HG03139 (cell line): ENCODE data around the gene ENC1.

Source experiments
- ATAC-seq: cut with Tn5 transposase; IDR thresholded peaks from one replicate; pipeline ENCODE4 v1.9.1; 2021; ENCODE audit not compliant: unreplicated experiment

The ENC1 gene

GRCh38 chr5:74657165-74657564 lies 16.6 kb upstream of the ENC1 start:
- no peak for ATAC-seq

- no peak for ATAC-seq
Measured at GRCh38 chr5:74655716-74656115, 15.2 kb upstream of the ENC1 start.

- no peak for ATAC-seq
Measured at GRCh38 chr5:74655206-74655605, 14.7 kb upstream of the ENC1 start.

- no peak for ATAC-seq
Measured at GRCh38 chr5:74653991-74654390, 13.5 kb upstream of the ENC1 start.

- no peak for ATAC-seq
Measured at GRCh38 chr5:74652576-74652975, 12.0 kb upstream of the ENC1 start.

- ATAC-seq = no peak
Measured at GRCh38 chr5:74651710-74652109, 11.2 kb upstream of the ENC1 start.

- no peak for ATAC-seq
Measured at GRCh38 chr5:74649421-74649973, 9.0 kb upstream of the ENC1 start.

- ATAC-seq = peak; percentile 48
Measured at GRCh38 chr5:74648835-74649293, 8.3 kb upstream of the ENC1 start.

- no peak for ATAC-seq
Measured at GRCh38 chr5:74647096-74647495, 6.6 kb upstream of the ENC1 start.

- no peak for ATAC-seq
Measured at GRCh38 chr5:74643111-74643562, 2.6 kb upstream of the ENC1 start.

- no peak for ATAC-seq
Measured at GRCh38 chr5:74642543-74642863, 2.0 kb upstream of the ENC1 start.

GRCh38 chr5:74641735-74642542 lies 1.4 kb upstream of the ENC1 start:
- ATAC-seq = no peak

- peak; percentile 18 for ATAC-seq
Measured at GRCh38 chr5:74640954-74641734, 616 bp upstream of the ENC1 start.

- ATAC-seq = peak; percentile 23
Measured at GRCh38 chr5:74639807-74640449, 600 bp downstream of the ENC1 start.

- no peak for ATAC-seq
Measured at GRCh38 chr5:74638970-74639806, 1.3 kb downstream of the ENC1 start.

- no peak for ATAC-seq
Measured at GRCh38 chr5:74638544-74638969, 2.0 kb downstream of the ENC1 start.

GRCh38 chr5:74636552-74636951 lies 4.0 kb downstream of the ENC1 start:
- no peak for ATAC-seq

- no peak for ATAC-seq
Measured at GRCh38 chr5:74636149-74636548, 4.4 kb downstream of the ENC1 start.

- no peak for ATAC-seq
Measured at GRCh38 chr5:74634611-74635286, 5.8 kb downstream of the ENC1 start.

GRCh38 chr5:74633695-74634094 lies 6.8 kb downstream of the ENC1 start:
- no peak for ATAC-seq
